Small intestine (tissue), 7 donors: ENCODE results near the gene CDRT15. TPM values are rescaled to one million over a fixed set of nuclear protein-coding genes. Genes with fewer than 3 reads are reported as not detected.

Experiments used
- DNase-seq, 2 donors: peaks; one replicate each; pipeline versions ENCODE4 v3.0.0 to v3.0.0-alpha.2; 2013
- FAIRE-seq: peaks from 2 replicates; lab custom pipeline; 2012; peaks lifted over from hg19 to GRCh38; lab: Jason Lieb, UNC
- H3K27ac ChIP-seq, 3 donors: one replicate each; pipeline ENCODE4 v1.5.1; 2013; ENCODE audit warnings: low read length in 2 of 3, mild to moderate bottlenecking in 2 of 3, control low read depth in 1 of 3, inconsistent platforms in 1 of 3, low read depth in 1 of 3, moderate library complexity in 1 of 3
- H3K27me3 ChIP-seq, 3 donors: one replicate each; pipeline ENCODE4 v1.6.1; 2013; ENCODE audit warnings: low read length in 3 of 3, inconsistent platforms in 1 of 3; ENCODE audit not compliant: control insufficient read depth in 3 of 3, insufficient read depth in 3 of 3
- H3K36me3 ChIP-seq, 3 donors: one replicate each; pipeline ENCODE4 v1.6.1; 2013; ENCODE audit warnings: low read length in 3 of 3, inconsistent platforms in 1 of 3, low read depth in 1 of 3, mild to moderate bottlenecking in 1 of 3, moderate library complexity in 1 of 3; ENCODE audit not compliant: control insufficient read depth in 3 of 3, insufficient read depth in 2 of 3
- H3K4me1 ChIP-seq, 3 donors: one replicate each; pipeline ENCODE4 v1.6.1; 2013; ENCODE audit warnings: low read length in 2 of 3, inconsistent platforms in 1 of 3, low read depth in 1 of 3, mild to moderate bottlenecking in 1 of 3, moderate library complexity in 1 of 3; ENCODE audit not compliant: control insufficient read depth in 3 of 3, insufficient read depth in 2 of 3
- H3K4me3 ChIP-seq, 3 donors: one replicate each; pipeline ENCODE4 v1.5.1; 2013; ENCODE audit warnings: low read length in 3 of 3, control low read depth in 1 of 3, inconsistent platforms in 1 of 3, low read depth in 1 of 3, mild to moderate bottlenecking in 1 of 3, moderate library complexity in 1 of 3
- H3K9me3 ChIP-seq, 2 donors: one replicate each; pipeline ENCODE4 v1.6.1; 2013; ENCODE audit warnings: low read depth in 1 of 2, low read length in 1 of 2; ENCODE audit not compliant: control insufficient read depth in 2 of 2, insufficient read depth in 1 of 2
- WGBS, 3 donors: extraction: QIAGEN DNeasy Blood & Tissue Kit; methylation state at CpG; one replicate each; pipeline ENCODE4 v1.1.7; 2013; 5-methylcytosine and 5-hydroxymethylcytosine counted together
- polyA plus RNA-seq, 4 donors: library from polyadenylated mRNA; stranded (reverse) in 3 of 4; unstranded in 1 of 4; fragments of 200-250 nt in 3 of 4; fragments of 120-200 nt in 1 of 4; gene quantifications; one replicate each; pipeline versions ENCODE4 v1.2.1 to v1.2.3, GENCODE V29; 2013
- donor health status: healthy with polysubstance abuse.
- donor health status: control.
- donor health status: control.
- donor health status: Bipolar disorder and iron deficiency.
- donor health status: healthy.

Gene CDRT15
- polyA plus RNA-seq, 4 donors, result 0.40 TPM; not detected in 3

- WGBS, 3 donors, result 96% methylated on average over 10 of the region's 10 CpGs
- Histone ChIP-seq H3K27ac (no peak overlapping the region), H3K9me3 (no peaks in the 10 kb centered on the region), H3K4me1 (peaks cover 7 to 31% (median 12%) of the 10 kb centered on the region in 3 donors), H3K36me3 (peaks cover 0 to 35% (median 2%) of the 10 kb centered on the region in 3 donors), H3K4me3 (no peak overlapping the region), H3K27me3 (no peaks in the 10 kb centered on the region)
- DNase-seq (no peak), FAIRE-seq (no peak)
These were observed 31.3 kb downstream of the CDRT15 start for GRCh38 chr17:14205380-14205779.

GRCh38 chr17:14204546-14204945, 32.1 kb downstream of the CDRT15 start:
- Histone ChIP-seq H3K27ac (no peak overlapping the region), H3K36me3 (peaks cover 0 to 34% (median 2%) of the 10 kb centered on the region in 3 donors), H3K4me1 (peaks cover 7 to 23% (median 16%) of the 10 kb centered on the region in 3 donors), H3K4me3 (no peak overlapping the region), H3K27me3 (no peaks in the 10 kb centered on the region), H3K9me3 (no peaks in the 10 kb centered on the region)
- FAIRE-seq, result no peak
- DNase-seq, result no peak
- WGBS, 3 donors, result 90 to 95% (median 92%) methylated on average over 2 of the region's 2 CpGs

GRCh38 chr17:14204084-14204483, 32.6 kb downstream of the CDRT15 start:
- Histone ChIP-seq H3K36me3 (peaks cover 0 to 34% (median 2%) of the 10 kb centered on the region in 3 donors), H3K27me3 (no peaks in the 10 kb centered on the region), H3K4me3 (no peak overlapping the region), H3K9me3 (no peaks in the 10 kb centered on the region), H3K27ac (no peak overlapping the region), H3K4me1 (peaks cover 7 to 21% (median 16%) of the 10 kb centered on the region in 3 donors)
- no peak for FAIRE-seq
- DNase-seq, result peak in 1 of 2 donors; percentile 12
- 61 to 67% (median 66%) methylated on average over 5 of the region's 5 CpGs for WGBS, 3 donors

- Histone ChIP-seq H3K4me3 (no peak overlapping the region), H3K4me1 (peaks cover 7 to 16% (median 16%) of the 10 kb centered on the region in 3 donors), H3K9me3 (no peaks in the 10 kb centered on the region), H3K27ac (no peak overlapping the region), H3K36me3 (peaks cover 0 to 34% (median 2%) of the 10 kb centered on the region in 3 donors), H3K27me3 (no peaks in the 10 kb centered on the region)
- WGBS, 3 donors, result 89 to 97% (median 91%) methylated on average over 3 of the region's 3 CpGs
- no peak for FAIRE-seq
- no peak for DNase-seq
These were observed 33.3 kb downstream of the CDRT15 start for GRCh38 chr17:14203388-14203787.

- Histone ChIP-seq H3K4me3 (no peak overlapping the region), H3K4me1 (peaks cover 10 to 20% (median 16%) of the 10 kb centered on the region in 3 donors), H3K27ac (no peak overlapping the region), H3K9me3 (no peaks in the 10 kb centered on the region), H3K36me3 (peaks cover 0 to 30% (median under 1%) of the 10 kb centered on the region in 3 donors), H3K27me3 (no peaks in the 10 kb centered on the region)
- WGBS, 3 donors, result 86 to 95% (median 89%) methylated on average over 10 of the region's 10 CpGs
- DNase-seq (no peak), FAIRE-seq (no peak)
These were observed 34.1 kb downstream of the CDRT15 start for GRCh38 chr17:14202388-14203166.

- Histone ChIP-seq H3K36me3 (peaks cover 0 to 26% (median 0%) of the 10 kb centered on the region in 3 donors), H3K27ac (peak overlapping the region in 2 of 3 donors; percentile 50 to 52), H3K4me3 (no peak overlapping the region), H3K4me1 (peaks cover 11 to 20% (median 16%) of the 10 kb centered on the region in 3 donors), H3K27me3 (no peaks in the 10 kb centered on the region), H3K9me3 (no peaks in the 10 kb centered on the region)
- 94 to 97% (median 95%) methylated on average over 4 of the region's 4 CpGs for WGBS, 3 donors
- no peak for DNase-seq
- FAIRE-seq, result no peak
These were observed 34.7 kb downstream of the CDRT15 start for GRCh38 chr17:14201988-14202380.

GRCh38 chr17:14201021-14201987, 35.4 kb downstream of the CDRT15 start:
- Histone ChIP-seq H3K9me3 (no peaks in the 10 kb centered on the region), H3K27ac (peak overlapping the region in 2 of 3 donors; percentile 50 to 52), H3K4me3 (no peak overlapping the region), H3K36me3 (peaks cover 0 to 19% (median 0%) of the 10 kb centered on the region in 3 donors), H3K4me1 (peaks cover 14 to 20% (median 16%) of the 10 kb centered on the region in 3 donors), H3K27me3 (no peaks in the 10 kb centered on the region)
- WGBS, 3 donors, result 12 to 34% (median 22%) methylated on average over 10 of the region's 10 CpGs
- FAIRE-seq (no peak), DNase-seq (peak; percentile 56 to 66)

GRCh38 chr17:14200354-14200753, 36.3 kb downstream of the CDRT15 start:
- no peak for FAIRE-seq
- DNase-seq, result no peak
- Histone ChIP-seq H3K27ac (no peak overlapping the region), H3K9me3 (no peaks in the 10 kb centered on the region), H3K4me1 (peaks cover 14 to 20% (median 16%) of the 10 kb centered on the region in 3 donors), H3K4me3 (no peak overlapping the region), H3K36me3 (peaks cover 0 to 13% (median 0%) of the 10 kb centered on the region in 3 donors), H3K27me3 (no peaks in the 10 kb centered on the region)
- WGBS, 3 donors, result 73 to 87% (median 84%) methylated on average over 4 of the region's 4 CpGs
